Stimulated activated CD4-positive, alpha-beta T cell treated with anti-CD3 and anti-CD28 coated beads, TNF-alpha, amount 100 ng/mL, for 4 hours (primary cell): ENCODE results near the gene ASIC1.
"Not testable (repeated sequence)": the region's sequence is repeated elsewhere in the genome, so short reads cannot be mapped to it uniquely, and the experiment has no call there.

Source experiments
- DNase-seq, 3 experiments: peaks; one replicate each; pipeline ENCODE4 v3.0.0-alpha.2; 2020; ENCODE audit warnings: low read depth in 3 of 3

ASIC1 gene

GRCh38 chr12:50057000-50057841, at the start of gene ASIC1:
Gene ASIC1 (plus strand): TSS chr12:50057596. CDS start chr12:50058767, 1,171 bp downstream.
- peak; percentile 5 to 42 (median 34) for DNase-seq

- no peak for DNase-seq
Observed at GRCh38 chr12:50013361-50014147, 43.8 kb upstream of the ASIC1 start.

DNA sequence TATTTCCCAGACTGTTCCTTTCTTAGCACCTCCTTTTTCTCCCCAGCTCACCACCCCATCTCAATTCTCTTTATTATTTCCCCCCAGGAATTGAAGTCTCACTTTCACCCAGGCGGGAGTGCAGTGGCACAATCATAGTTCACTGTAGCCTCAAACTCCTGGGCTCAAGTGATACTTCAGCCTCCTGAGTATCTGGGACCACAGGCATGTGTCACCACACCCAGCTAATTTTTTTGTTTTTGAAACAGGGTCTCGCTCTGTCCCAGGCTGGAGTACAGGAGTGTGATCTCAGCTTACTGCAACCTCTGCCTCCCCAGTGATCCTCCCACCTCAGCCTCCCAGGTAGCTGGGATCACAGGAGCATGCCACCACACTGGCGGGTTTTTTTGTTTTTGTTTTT, 43.1 kb upstream of the ASIC1 start:
- DNase-seq = no peak

GRCh38 chr12:50016501-50017475, 40.6 kb upstream of the ASIC1 start:
- DNase-seq = no peak

GRCh38 chr12:50017641-50018040, 39.8 kb upstream of the ASIC1 start:
- DNase-seq = no peak

- DNase-seq = no peak
Observed at GRCh38 chr12:50018154-50018553, 39.2 kb upstream of the ASIC1 start.

- DNase-seq = no peak
Observed at GRCh38 chr12:50018968-50019367, 38.4 kb upstream of the ASIC1 start.

- DNase-seq = no peak
Observed at GRCh38 chr12:50019524-50019923, 37.9 kb upstream of the ASIC1 start.

- DNase-seq = no peak
Observed at GRCh38 chr12:50021031-50021430, 36.4 kb upstream of the ASIC1 start.

GRCh38 chr12:50022903-50023302, 34.5 kb upstream of the ASIC1 start:
- DNase-seq = no peak

DNA sequence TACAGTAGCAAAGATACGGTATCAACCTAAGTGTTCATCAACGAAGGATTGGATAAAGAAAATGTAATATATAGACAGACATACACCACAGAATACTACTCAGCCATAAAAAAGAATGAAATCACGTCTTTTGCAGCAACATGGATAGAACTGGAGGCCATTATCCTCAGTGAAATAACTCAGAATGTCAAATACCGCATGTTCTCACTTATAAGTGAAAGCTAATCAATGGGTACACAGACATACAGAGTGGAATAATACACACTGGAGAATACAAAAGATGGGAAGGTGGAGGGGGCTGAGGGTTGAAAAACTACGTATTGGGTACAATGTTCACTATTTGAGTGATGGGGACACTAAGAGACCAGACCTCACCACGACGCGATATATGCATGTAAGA, 33.2 kb upstream of the ASIC1 start:
- no peak for DNase-seq

- no peak for DNase-seq
Observed at GRCh38 chr12:50024805-50025186, 32.6 kb upstream of the ASIC1 start.

DNA sequence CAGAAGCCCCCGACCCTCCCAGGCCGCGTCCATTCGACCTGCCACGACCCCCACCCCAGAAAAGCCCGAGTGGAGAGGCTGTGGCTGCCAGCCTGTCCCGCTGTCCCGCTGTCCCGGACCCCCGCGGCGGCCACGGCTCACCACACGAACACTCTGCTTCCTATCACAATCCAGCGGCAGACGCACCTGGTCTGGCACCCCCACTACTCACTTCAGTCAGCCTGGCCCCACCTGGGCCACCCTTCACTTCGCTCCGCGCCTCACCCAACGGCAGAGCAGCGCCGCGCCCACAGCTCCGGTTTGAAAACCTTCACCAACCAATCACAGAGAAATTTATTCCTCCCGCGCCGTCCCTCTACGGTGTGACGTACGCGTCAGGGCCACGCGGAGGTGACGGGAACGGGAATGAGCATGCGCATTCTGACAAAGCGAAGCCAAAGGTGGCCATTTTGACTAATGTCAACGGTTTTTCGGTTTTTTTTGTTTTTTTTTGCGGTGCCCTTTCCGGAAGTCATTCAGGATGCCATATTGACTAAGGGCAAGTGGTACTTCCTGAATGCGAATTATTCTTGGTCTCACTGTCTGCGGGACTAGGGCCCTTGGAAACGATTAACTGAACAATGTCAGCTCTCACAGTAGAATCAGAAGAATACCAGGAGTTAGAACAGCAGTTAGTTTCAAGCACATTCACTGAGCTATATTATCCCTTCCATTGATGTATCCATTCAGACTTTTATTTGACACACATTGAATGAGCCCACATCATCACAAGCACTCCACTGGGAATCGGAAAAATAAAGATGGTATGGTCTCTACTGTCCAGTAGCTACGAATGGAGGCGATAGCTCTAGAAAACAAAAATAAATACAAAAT, 32.0 kb upstream of the ASIC1 start, which contains the start of gene RACGAP1:
TSS of gene RACGAP1 (minus strand) at position 308 of the 873 bp plus-strand sequence. CDS start 8,779 bp downstream, outside the sequence.
- peak; percentile 73 to 94 (median 91) for DNase-seq

GRCh38 chr12:50026691-50027090, 30.7 kb upstream of the ASIC1 start:
- no peak for DNase-seq

- DNase-seq = not testable (repeated sequence)
Observed at GRCh38 chr12:50030449-50030848, 26.9 kb upstream of the ASIC1 start.

GRCh38 chr12:50032515-50032853, 24.9 kb upstream of the ASIC1 start:
- DNase-seq = no peak

DNA sequence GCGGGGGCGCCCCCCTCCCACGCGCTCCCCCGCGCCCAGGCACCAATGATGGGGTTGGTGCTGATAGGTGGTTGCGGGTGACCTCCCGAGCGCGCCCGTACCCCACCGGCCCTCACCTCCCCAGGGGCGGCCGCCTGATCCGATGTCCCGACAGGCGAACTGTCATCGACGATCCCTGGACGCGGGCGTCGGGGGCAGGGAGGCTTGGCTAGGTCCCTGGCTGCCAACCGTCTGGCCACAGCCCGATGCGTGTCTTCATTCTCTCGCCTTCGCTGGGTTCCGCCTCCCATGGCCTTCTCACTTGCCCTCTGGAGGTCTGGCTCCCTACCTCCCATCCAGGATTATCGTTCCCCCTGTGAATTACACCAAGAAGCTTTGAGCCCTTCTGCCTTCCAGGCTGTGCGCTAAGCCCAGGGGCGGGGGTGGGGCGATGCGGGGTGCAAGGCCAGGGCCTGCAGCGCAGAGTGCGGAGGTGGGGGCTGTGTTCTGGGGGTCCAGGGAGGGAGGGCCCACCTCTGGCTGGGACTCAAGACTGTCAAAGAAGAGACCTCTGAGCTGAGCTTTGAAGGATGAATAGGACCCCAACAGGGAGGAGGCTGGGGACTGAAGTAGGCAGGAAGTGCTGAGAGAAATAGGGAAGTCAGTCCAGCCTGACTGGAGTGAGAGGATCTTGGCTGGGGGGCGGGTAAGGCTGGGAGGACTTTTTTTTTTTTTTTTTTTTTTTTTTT, 24.4 kb upstream of the ASIC1 start:
- no peak for DNase-seq

DNA sequence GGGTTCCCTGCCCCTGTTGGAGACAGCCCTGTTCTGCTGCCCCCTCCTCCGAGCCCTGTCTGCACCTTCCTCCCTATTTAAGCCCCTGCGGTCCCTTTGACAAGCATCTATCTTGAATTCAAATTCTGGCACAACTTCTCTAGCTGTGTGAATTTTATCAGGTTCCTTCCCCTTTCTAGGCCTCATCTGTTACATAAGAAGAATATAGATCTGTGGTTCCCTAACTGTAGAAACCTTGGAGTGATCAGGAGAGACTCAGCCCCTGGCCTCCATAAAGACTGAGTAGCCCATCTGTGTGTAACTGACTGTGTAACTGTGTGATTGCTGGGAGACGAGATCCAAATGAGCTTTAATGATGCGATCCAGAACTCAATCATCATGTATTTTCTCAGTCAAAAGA, 19.1 kb upstream of the ASIC1 start:
- DNase-seq = no peak

DNA sequence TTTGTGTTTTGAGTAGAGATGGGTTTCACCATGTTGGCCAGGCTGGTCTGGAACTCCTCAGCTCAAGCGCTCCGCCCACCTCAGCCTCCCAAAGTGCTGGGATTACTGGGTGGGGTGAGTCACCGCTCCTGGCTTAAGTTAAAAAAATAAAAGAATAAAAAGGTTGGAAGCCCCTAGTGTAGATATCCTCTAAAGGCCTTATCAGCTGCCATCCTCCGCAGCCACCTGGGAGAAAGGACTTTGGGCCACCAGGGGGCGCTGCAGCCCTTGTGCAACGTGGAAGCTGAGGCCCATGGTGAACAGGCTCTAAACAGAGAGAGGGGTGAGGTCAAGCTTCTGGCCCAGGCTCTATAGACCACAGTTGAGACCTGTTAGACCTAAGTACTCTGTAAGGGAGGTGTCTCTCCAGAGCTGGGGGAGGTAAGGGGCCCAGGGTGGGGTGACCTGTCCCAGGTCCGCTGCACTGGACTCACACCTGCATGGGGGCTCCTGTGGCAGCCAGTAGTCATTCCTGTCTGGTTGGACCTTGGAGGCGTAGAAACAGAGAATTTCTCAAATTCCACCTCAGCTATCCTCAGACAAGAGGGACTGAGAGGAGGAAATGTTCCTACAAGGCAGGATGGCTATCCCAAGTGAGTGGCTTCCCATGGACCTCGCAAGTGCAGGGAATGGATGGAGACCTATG, 18.1 kb upstream of the ASIC1 start:
- peak; percentile 69 to 92 (median 76) for DNase-seq
